Adrenal gland (tissue), 12 donors: ENCODE measurements around the gene ARTN. TPM values are rescaled to one million over a fixed set of nuclear protein-coding genes. Genes with fewer than 3 reads are reported as not detected.

Source experiments
- DNase-seq, 7 donors: peaks; one replicate each; pipeline ENCODE4 v3.0.0-alpha.2; 2019 to 2020
- H3K27ac ChIP-seq, 5 donors: fragments of 200-600 bp; sonication (generic) in 4 of 5; 1 replicate in 3 of 5; 2 replicates in 2 of 5; pipeline versions ENCODE4 v1.5.1 to v1.8.0; 2016 to 2020; ENCODE audit warnings: mild to moderate bottlenecking in 1 of 5
- H3K27me3 ChIP-seq: fragments of 200-600 bp; 2 replicates; pipeline ENCODE4 v1.8.0; 2021
- H3K36me3 ChIP-seq, 2 donors: fragments of 200-600 bp; replicated peaks in 1 of 2; 1 replicate in 1 of 2; 2 replicates in 1 of 2; pipeline versions ENCODE4 v1.5.1 to v1.8.0; 2018 to 2022
- H3K4me1 ChIP-seq, 2 donors: fragments of 200-600 bp; replicated peaks in 1 of 2; 1 replicate in 1 of 2; 2 replicates in 1 of 2; pipeline versions ENCODE4 v1.5.1 to v1.8.0; 2018 to 2021
- H3K4me3 ChIP-seq, 4 donors: fragments of 200-600 bp; sonication (generic) in 3 of 4; one replicate each; pipeline ENCODE4 v1.5.1; 2016 to 2018
- H3K9me3 ChIP-seq, 3 donors: fragments of 200-600 bp; sonication (generic) in 1 of 3; replicated peaks in 1 of 3; 1 replicate in 2 of 3; 2 replicates in 1 of 3; pipeline versions ENCODE4 v1.5.1 to v1.8.0; 2016 to 2021
- POLR2A ChIP-seq, 2 donors: fragments of 450-650 bp; IDR thresholded peaks; one replicate each; pipeline ENCODE4 v1.6.1; 2017; ENCODE audit warnings: antibody characterized with exemption in 2 of 2, mild to moderate bottlenecking in 2 of 2, moderate library complexity in 1 of 2
- WGBS, 4 donors: extraction: QIAGEN DNeasy Blood & Tissue Kit in 2 of 4; methylation state at CpG; one replicate each; pipeline versions ENCODE4 v1.1.5 to v1.1.7; 2013 to 2017; 5-methylcytosine and 5-hydroxymethylcytosine counted together
- intact Hi-C, 2 donors: fragments of 100-400 bp; cut with DNase I; formaldehyde crosslinking; loops; one replicate each; pipeline versions ENCODE4 v1.14.1 to v1.15.0; 2022 to 2023
- polyA plus RNA-seq, 3 donors: library from polyadenylated mRNA; stranded (reverse); fragments of 200-250 nt in 2 of 3; fragments of 350-450 nt in 1 of 3; fragmentation: Illumina TruSeq in 1 of 3; extraction: RNeasy Lipid Tissue Mini Kit (QIAGEN cat#74804) in 1 of 3; gene quantifications; one replicate each; pipeline ENCODE4 v1.2.3, GENCODE V29; 2013 to 2014
- total RNA-seq, 9 donors: library from RNA; depleted of rRNA in 4 of 9; stranded (reverse); fragments of >200 nt in 4 of 9; fragments of 120-200 nt in 1 of 9; fragmentation: NEBNext Ultra II Directional in 1 of 9; extraction: Animal tissue kit (Norgen Biotek cat#: 25700) in 1 of 9; gene quantifications; one replicate each; pipeline versions ENCODE4 v1.1.0 to v1.2.4, GENCODE V29; 2013 to 2023
- TF ChIP-seq, protein P1 (sequence below), 6 experiments: fragments of 450-650 bp in 4 of 6; fragments of 200-600 bp in 2 of 6; sonication (generic) in 1 of 6; IDR thresholded peaks; 1 replicate in 5 of 6; 2 replicates in 1 of 6; pipeline versions ENCODE4 v1.5.1 to v1.8.0; 2016 to 2021; ENCODE audit warnings: antibody characterized with exemption in 6 of 6, mild to moderate bottlenecking in 2 of 6, moderate library complexity in 1 of 6
- donor health status: healthy with polysubstance abuse.
- donor health status: Bipolar disorder and iron deficiency.
- donor health status: DM: yes; HTN: yes; CAD: no.
- donor health status: DM: no; HTN: no; CAD: no.
- donor health status: DM: no; HTN: no; CAD: no.
- donor health status: DM: yes; HTN: yes; CAD: no.

Gene ARTN
- total and polyA plus RNA-seq, 12 donors: 0.23 to 4.9 (median 0.89) TPM; not detected in 1

- no peaks in the 10 kb centered on the region for H3K9me3 ChIP-seq
- peaks cover 0 to 7% of the 10 kb centered on the region in 2 donors for H3K36me3 ChIP-seq
- no peaks in the 10 kb centered on the region for H3K27me3 ChIP-seq
- no peak for DNase-seq
- TF ChIP-seq, protein P1, sequence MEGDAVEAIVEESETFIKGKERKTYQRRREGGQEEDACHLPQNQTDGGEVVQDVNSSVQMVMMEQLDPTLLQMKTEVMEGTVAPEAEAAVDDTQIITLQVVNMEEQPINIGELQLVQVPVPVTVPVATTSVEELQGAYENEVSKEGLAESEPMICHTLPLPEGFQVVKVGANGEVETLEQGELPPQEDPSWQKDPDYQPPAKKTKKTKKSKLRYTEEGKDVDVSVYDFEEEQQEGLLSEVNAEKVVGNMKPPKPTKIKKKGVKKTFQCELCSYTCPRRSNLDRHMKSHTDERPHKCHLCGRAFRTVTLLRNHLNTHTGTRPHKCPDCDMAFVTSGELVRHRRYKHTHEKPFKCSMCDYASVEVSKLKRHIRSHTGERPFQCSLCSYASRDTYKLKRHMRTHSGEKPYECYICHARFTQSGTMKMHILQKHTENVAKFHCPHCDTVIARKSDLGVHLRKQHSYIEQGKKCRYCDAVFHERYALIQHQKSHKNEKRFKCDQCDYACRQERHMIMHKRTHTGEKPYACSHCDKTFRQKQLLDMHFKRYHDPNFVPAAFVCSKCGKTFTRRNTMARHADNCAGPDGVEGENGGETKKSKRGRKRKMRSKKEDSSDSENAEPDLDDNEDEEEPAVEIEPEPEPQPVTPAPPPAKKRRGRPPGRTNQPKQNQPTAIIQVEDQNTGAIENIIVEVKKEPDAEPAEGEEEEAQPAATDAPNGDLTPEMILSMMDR (IDR thresholded peaks at IDR 0.05): no peak
- H3K27ac ChIP-seq: no peak overlapping the region
- intact Hi-C loops: no loop called here
- H3K4me1 ChIP-seq: peaks cover 23 to 38% of the 10 kb centered on the region in 2 donors
- H3K4me3 ChIP-seq: no peak overlapping the region
- WGBS, 4 donors: 89 to 100% (median 92%) methylated on average over 2 to 13 of the region's 13 CpGs
Measured at GRCh38 chr1:43949678-43950077, 16.1 kb downstream of the ARTN start.

GRCh38 chr1:43951021-43951985, 17.7 kb downstream of the ARTN start:
- no peak for DNase-seq
- intact Hi-C loops: no loop called here
- H3K36me3 ChIP-seq: peaks cover 0 to 7% of the 10 kb centered on the region in 2 donors
- WGBS, 4 donors: 83 to 92% (median 87%) methylated on average over 4 of the region's 4 CpGs
- no peak overlapping the region for H3K27ac ChIP-seq
- no peaks in the 10 kb centered on the region for H3K27me3 ChIP-seq
- H3K9me3 ChIP-seq: no peaks in the 10 kb centered on the region
- TF ChIP-seq POLR2A (IDR thresholded peaks at IDR 0.05): no peak
- TF ChIP-seq, protein P1 (IDR thresholded peaks at IDR 0.05): no peak
- H3K4me1 ChIP-seq: peaks cover 15 to 25% of the 10 kb centered on the region in 2 donors
- H3K4me3 ChIP-seq: no peak overlapping the region

DNA sequence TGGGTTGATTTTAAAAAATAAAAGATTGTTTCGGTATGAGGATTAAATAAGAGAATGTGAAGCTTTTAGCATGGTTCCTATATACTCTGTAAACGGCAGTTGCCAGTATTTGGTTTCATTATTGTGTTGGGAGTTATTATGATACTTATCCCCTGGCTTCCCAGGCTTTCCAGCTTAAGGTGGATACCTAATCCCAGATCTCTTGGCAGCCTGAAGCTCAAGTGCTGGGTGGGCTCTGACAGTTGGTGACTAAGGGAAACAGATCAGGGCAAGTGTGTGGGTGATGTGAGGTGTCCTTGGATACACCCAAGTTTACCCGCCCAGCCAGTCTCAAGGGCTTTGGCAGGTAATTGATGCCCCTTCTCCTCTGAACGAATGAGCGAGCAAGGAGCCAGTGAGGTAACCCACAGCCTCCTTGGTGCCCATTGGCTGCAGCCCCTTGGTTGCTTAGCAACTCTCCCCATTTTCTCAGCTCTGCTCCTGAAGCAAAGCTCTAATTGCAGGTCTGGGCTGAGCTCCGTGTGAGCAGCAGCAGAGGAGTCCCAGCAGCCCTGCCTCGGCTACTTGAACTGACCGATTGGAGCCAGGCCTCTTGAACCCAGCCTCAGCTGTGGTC, 19.2 kb downstream of the ARTN start:
- peaks cover 9 to 19% of the 10 kb centered on the region in 2 donors for H3K4me1 ChIP-seq

DNA sequence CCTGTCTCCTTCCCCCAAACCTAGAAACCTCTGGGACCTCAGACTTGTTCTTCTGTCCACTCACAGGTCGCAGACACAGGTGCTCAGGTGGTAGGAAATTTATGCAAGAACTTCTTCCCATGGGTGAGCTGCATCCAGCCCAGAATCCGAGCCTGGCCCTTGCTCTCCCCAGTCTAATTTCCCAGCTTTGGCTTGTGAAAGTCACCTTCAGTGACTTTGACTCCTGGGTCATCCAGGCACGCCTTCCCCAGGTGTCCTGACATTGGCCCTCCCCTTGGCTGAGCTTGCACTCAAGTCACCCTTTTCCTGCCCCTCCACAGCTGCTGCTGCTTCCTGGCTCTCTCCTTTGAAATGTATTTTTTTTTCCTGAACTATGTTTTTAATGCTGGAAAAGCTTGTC, 19.8 kb downstream of the ARTN start:
- Histone ChIP-seq H3K4me3 (no peak overlapping the region), H3K9me3 (no peaks in the 10 kb centered on the region), H3K27me3 (no peaks in the 10 kb centered on the region), H3K27ac (no peak overlapping the region), H3K4me1 (peaks cover 3 to 14% of the 10 kb centered on the region in 2 donors), H3K36me3 (peaks cover 0 to 27% of the 10 kb centered on the region in 2 donors)
- intact Hi-C loops: no loop called here
- no peak for DNase-seq
- 69 to 85% (median 79%) methylated on average over 3 of the region's 3 CpGs for WGBS, 4 donors
- no peak for TF ChIP-seq POLR2A (IDR thresholded peaks at IDR 0.05)
- TF ChIP-seq, protein P1 (IDR thresholded peaks at IDR 0.05): no peak

More for the DNA sequence above, 19.2 kb downstream of the ARTN start:
- DNase-seq: peak in 1 of 7 donors; percentile 88
- Histone ChIP-seq H3K36me3 (peaks cover 0 to 22% of the 10 kb centered on the region in 2 donors), H3K27me3 (no peaks in the 10 kb centered on the region), H3K4me3 (no peak overlapping the region), H3K27ac (peak overlapping the region in 1 of 5 donors; percentile 42), H3K9me3 (no peaks in the 10 kb centered on the region)
- TF ChIP-seq, protein P1 (IDR thresholded peaks at IDR 0.05): no peak
- no peak for TF ChIP-seq POLR2A (IDR thresholded peaks at IDR 0.05)
- 55 to 80% (median 60%) methylated on average over 5 to 8 of the region's 8 CpGs for WGBS, 4 donors
- intact Hi-C loops: no loop called here
